ENCODE measurements around the gene RARA.

GRCh38 chr17:40325156-40326013 is 16.4 kb downstream of the RARA start:
- TF ChIP-seq CTCF (IDR thresholded peaks at IDR 0.05) (no peak), POLR2A (IDR thresholded peaks at IDR 0.05) (no peak)
